Adrenal gland (tissue), 12 donors: ENCODE data around the gene NR6A1. TPM values are rescaled to one million over a fixed set of nuclear protein-coding genes. Genes with fewer than 3 reads are reported as not detected.

Experiments
- DNase-seq, 7 donors: peaks; one replicate each; pipeline ENCODE4 v3.0.0-alpha.2; 2019 to 2020
- H3K27ac ChIP-seq, 5 donors: fragments of 200-600 bp; sonication (generic) in 4 of 5; 1 replicate in 3 of 5; 2 replicates in 2 of 5; pipeline versions ENCODE4 v1.5.1 to v1.8.0; 2016 to 2020; ENCODE audit warnings: mild to moderate bottlenecking in 1 of 5
- H3K27me3 ChIP-seq: fragments of 200-600 bp; 2 replicates; pipeline ENCODE4 v1.8.0; 2021
- H3K36me3 ChIP-seq, 2 donors: fragments of 200-600 bp; replicated peaks in 1 of 2; 1 replicate in 1 of 2; 2 replicates in 1 of 2; pipeline versions ENCODE4 v1.5.1 to v1.8.0; 2018 to 2022
- H3K4me1 ChIP-seq, 2 donors: fragments of 200-600 bp; replicated peaks in 1 of 2; 1 replicate in 1 of 2; 2 replicates in 1 of 2; pipeline versions ENCODE4 v1.5.1 to v1.8.0; 2018 to 2021
- H3K4me3 ChIP-seq, 4 donors: fragments of 200-600 bp; sonication (generic) in 3 of 4; one replicate each; pipeline ENCODE4 v1.5.1; 2016 to 2018
- H3K9me3 ChIP-seq, 3 donors: fragments of 200-600 bp; sonication (generic) in 1 of 3; replicated peaks in 1 of 3; 1 replicate in 2 of 3; 2 replicates in 1 of 3; pipeline versions ENCODE4 v1.5.1 to v1.8.0; 2016 to 2021
- POLR2A ChIP-seq, 2 donors: fragments of 450-650 bp; IDR thresholded peaks; one replicate each; pipeline ENCODE4 v1.6.1; 2017; ENCODE audit warnings: antibody characterized with exemption in 2 of 2, mild to moderate bottlenecking in 2 of 2, moderate library complexity in 1 of 2
- WGBS, 4 donors: extraction: QIAGEN DNeasy Blood & Tissue Kit in 2 of 4; methylation state at CpG; one replicate each; pipeline versions ENCODE4 v1.1.5 to v1.1.7; 2013 to 2017; 5-methylcytosine and 5-hydroxymethylcytosine counted together
- intact Hi-C, 2 donors: fragments of 100-400 bp; cut with DNase I; formaldehyde crosslinking; loops; one replicate each; pipeline versions ENCODE4 v1.14.1 to v1.15.0; 2022 to 2023
- polyA plus RNA-seq, 3 donors: library from polyadenylated mRNA; stranded (reverse); fragments of 200-250 nt in 2 of 3; fragments of 350-450 nt in 1 of 3; fragmentation: Illumina TruSeq in 1 of 3; extraction: RNeasy Lipid Tissue Mini Kit (QIAGEN cat#74804) in 1 of 3; gene quantifications; one replicate each; pipeline ENCODE4 v1.2.3, GENCODE V29; 2013 to 2014
- total RNA-seq, 9 donors: library from RNA; depleted of rRNA in 4 of 9; stranded (reverse); fragments of >200 nt in 4 of 9; fragments of 120-200 nt in 1 of 9; fragmentation: NEBNext Ultra II Directional in 1 of 9; extraction: Animal tissue kit (Norgen Biotek cat#: 25700) in 1 of 9; gene quantifications; one replicate each; pipeline versions ENCODE4 v1.1.0 to v1.2.4, GENCODE V29; 2013 to 2023
- TF ChIP-seq, protein P1 (sequence below), 6 experiments: fragments of 450-650 bp in 4 of 6; fragments of 200-600 bp in 2 of 6; sonication (generic) in 1 of 6; IDR thresholded peaks; 1 replicate in 5 of 6; 2 replicates in 1 of 6; pipeline versions ENCODE4 v1.5.1 to v1.8.0; 2016 to 2021; ENCODE audit warnings: antibody characterized with exemption in 6 of 6, mild to moderate bottlenecking in 2 of 6, moderate library complexity in 1 of 6
- donor health status: healthy with polysubstance abuse.
- donor health status: Bipolar disorder and iron deficiency.
- donor health status: DM: yes; HTN: yes; CAD: no.
- donor health status: DM: no; HTN: no; CAD: no.
- donor health status: DM: no; HTN: no; CAD: no.
- donor health status: DM: yes; HTN: yes; CAD: no.

Gene NR6A1
- total and polyA plus RNA-seq, 12 donors = 0.46 to 9.8 (median 1.5) TPM

DNA sequence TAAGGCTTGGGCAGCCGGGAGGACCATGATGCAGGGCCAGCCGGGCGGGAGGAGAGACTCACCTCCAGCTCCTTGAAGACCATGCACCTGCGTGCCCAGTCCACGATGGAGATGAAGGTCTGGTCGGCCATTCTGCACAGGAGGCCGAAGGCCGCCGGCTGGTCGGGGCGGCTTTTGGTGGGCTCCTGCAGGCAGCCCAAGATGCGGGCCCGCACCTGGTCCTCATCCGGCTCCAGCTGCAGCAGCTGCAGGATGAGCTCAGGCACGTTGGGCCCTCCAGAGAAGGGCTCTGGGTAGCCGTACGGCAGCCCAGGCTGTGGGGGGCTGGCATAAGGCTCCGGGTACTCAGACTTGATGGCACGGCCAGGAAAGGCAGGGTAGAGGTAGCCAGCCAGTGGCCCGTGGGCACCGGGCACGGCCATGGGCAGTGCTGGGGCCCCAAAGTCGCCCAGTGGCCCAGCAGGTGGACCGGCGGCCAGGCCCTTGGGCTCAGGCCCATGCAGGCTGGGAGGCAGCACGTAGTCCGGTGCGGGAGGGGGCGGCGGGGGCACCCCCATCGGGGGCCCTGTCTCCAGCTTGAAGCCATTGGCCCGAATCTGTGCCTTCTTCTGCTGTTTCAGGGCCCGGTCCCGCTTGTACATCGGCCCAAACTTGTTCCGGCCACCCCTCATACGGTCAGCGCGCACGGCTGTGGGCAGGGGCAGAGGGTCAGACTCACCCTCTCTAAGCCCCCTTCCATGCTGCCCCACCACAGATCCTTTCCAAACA, 270.9 kb downstream of the NR6A1 start:
- DNase-seq = peak in 3 of 7 donors; percentile 8 to 30 (median 18)
- peaks cover 33 to 63% of the 10 kb centered on the region in 2 donors for H3K4me1 ChIP-seq
- H3K9me3 ChIP-seq = no peaks in the 10 kb centered on the region
- intact Hi-C loops = no loop called here
- peaks cover 0 to 4% of the 10 kb centered on the region in 2 donors for H3K36me3 ChIP-seq
- peak overlapping the region in 3 of 5 donors; percentile 41 to 81 (median 70) for H3K27ac ChIP-seq
- no peak overlapping the region for H3K4me3 ChIP-seq
- H3K27me3 ChIP-seq = peaks cover 12% of the 10 kb centered on the region
- WGBS, 4 donors = 68 to 77% (median 76%) methylated on average over 10 to 40 of the region's 40 CpGs
- no peak for TF ChIP-seq POLR2A (IDR thresholded peaks at IDR 0.05)
- TF ChIP-seq, protein P1, sequence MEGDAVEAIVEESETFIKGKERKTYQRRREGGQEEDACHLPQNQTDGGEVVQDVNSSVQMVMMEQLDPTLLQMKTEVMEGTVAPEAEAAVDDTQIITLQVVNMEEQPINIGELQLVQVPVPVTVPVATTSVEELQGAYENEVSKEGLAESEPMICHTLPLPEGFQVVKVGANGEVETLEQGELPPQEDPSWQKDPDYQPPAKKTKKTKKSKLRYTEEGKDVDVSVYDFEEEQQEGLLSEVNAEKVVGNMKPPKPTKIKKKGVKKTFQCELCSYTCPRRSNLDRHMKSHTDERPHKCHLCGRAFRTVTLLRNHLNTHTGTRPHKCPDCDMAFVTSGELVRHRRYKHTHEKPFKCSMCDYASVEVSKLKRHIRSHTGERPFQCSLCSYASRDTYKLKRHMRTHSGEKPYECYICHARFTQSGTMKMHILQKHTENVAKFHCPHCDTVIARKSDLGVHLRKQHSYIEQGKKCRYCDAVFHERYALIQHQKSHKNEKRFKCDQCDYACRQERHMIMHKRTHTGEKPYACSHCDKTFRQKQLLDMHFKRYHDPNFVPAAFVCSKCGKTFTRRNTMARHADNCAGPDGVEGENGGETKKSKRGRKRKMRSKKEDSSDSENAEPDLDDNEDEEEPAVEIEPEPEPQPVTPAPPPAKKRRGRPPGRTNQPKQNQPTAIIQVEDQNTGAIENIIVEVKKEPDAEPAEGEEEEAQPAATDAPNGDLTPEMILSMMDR (IDR thresholded peaks at IDR 0.05) = no peak

DNA sequence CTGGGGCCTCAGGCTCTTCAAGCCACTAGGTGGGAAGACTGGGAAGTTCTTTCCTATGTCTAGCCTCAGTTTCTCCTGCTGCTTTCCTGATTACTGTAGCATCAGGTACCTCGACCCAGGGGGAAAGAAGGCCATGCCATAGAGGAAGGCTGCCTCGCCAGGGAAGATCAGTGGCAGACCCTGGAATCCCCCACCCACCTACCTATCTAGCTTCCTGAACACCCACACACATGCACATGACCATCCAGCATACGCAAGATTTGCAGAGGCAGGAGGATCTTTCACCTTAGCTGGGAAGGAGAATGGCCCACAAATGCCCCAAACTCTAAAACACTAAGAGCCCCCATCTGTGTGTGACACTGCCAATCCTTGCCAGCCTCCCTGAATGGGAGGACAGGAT, 271.9 kb downstream of the NR6A1 start:
- intact Hi-C loops = no loop called here
- no peak overlapping the region for H3K4me3 ChIP-seq
- TF ChIP-seq, protein P1 (IDR thresholded peaks at IDR 0.05) = no peak
- TF ChIP-seq POLR2A (IDR thresholded peaks at IDR 0.05) = no peak
- peak overlapping the region in 3 of 5 donors; percentile 13 to 81 (median 41) for H3K27ac ChIP-seq
- peaks cover 0 to 4% of the 10 kb centered on the region in 2 donors for H3K36me3 ChIP-seq
- peaks cover 10% of the 10 kb centered on the region for H3K27me3 ChIP-seq
- H3K9me3 ChIP-seq = no peaks in the 10 kb centered on the region
- peaks cover 38 to 73% of the 10 kb centered on the region in 2 donors for H3K4me1 ChIP-seq
- DNase-seq = no peak
- 60 to 94% (median 73%) methylated on average over 3 of the region's 3 CpGs for WGBS, 4 donors

DNA sequence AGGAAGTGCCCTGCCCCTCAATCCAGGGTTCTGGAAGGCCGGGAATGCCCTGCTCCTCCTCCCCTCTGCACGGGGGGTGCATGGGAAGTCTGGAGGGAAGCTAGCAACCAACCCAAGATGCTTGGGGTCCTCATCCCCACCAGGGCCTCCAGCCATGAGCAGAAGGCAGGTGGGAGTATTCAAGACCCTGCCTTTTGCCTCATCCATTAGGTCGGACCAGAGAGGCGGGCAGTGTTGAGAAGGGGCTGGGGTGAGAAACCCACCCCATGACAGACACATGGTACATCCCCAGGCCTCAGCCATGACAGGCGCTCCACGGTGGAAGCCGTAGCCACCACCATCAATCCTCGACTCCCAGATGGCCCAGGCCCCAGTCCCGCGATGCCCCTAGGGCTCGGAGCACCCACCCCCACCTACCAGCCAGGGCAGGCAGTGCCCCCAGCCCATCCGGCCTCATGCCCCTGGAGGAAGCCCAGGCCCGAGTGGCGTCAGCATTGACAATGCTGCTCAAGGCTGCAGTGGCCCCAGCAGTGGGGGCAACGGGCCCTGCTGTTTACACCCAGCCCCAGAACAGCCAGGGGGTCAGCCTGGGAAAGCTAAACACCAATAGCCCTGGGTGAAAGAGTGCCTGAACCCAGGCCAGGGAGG, 272.5 kb downstream of the NR6A1 start:
- 24 to 58% (median 54%) methylated on average over 5 to 15 of the region's 15 CpGs for WGBS, 4 donors
- Histone ChIP-seq H3K36me3 (peaks cover 0 to 4% of the 10 kb centered on the region in 2 donors), H3K4me1 (peaks cover 35 to 78% of the 10 kb centered on the region in 2 donors), H3K9me3 (no peaks in the 10 kb centered on the region), H3K27ac (peak overlapping the region in 2 of 5 donors; percentile 41 to 81), H3K4me3 (no peak overlapping the region), H3K27me3 (peaks cover 9% of the 10 kb centered on the region)
- intact Hi-C loops = no loop called here
- peak in 2 of 7 donors; percentile 41 to 43 for DNase-seq
- no peak for TF ChIP-seq POLR2A (IDR thresholded peaks at IDR 0.05)
- TF ChIP-seq, protein P1 (IDR thresholded peaks at IDR 0.05) = no peak

DNA sequence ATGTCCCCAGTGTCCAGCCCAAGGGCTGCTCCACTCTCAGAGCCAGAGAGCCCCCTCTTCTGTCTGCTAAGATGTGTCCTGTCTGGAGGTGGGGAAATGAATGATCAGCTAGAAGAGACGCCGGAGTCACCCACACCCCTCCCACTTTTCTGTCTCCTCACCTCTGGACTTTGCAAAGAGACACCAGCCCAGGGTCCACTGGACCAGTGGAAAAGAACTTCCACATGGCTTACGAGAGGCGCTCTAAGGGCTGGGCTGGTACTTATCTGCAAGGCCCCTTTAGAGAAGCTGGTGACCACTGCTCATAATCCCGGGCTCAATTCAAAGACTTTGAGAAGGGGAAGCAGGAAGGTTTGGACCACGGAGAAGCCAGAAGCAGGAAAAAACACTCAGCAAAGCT, 273.1 kb downstream of the NR6A1 start:
- intact Hi-C loops = no loop called here

More for the DNA sequence above, 273.1 kb downstream of the NR6A1 start:
- peaks cover 0 to 4% of the 10 kb centered on the region in 2 donors for H3K36me3 ChIP-seq
- no peak overlapping the region for H3K4me3 ChIP-seq
- no peaks in the 10 kb centered on the region for H3K9me3 ChIP-seq
- peaks cover 4% of the 10 kb centered on the region for H3K27me3 ChIP-seq
- H3K4me1 ChIP-seq = peaks cover 30 to 74% of the 10 kb centered on the region in 2 donors
- TF ChIP-seq, protein P1 (IDR thresholded peaks at IDR 0.05) = no peak
- TF ChIP-seq POLR2A (IDR thresholded peaks at IDR 0.05) = no peak
- DNase-seq = peak in 1 of 7 donors; percentile 29
- H3K27ac ChIP-seq = peak overlapping the region in 2 of 5 donors; percentile 21 to 81
- 54 to 64% (median 57%) methylated on average over 6 of the region's 6 CpGs for WGBS, 4 donors
